Measurements from ENCODE around the gene FXYD3. TPM values are rescaled to one million over a fixed set of nuclear protein-coding genes. Genes with fewer than 3 reads are reported as not detected.

The FXYD3 gene
- total and polyA plus RNA-seq, 4 donors, result 0.32 to 0.45 TPM; not detected in 2

DNA sequence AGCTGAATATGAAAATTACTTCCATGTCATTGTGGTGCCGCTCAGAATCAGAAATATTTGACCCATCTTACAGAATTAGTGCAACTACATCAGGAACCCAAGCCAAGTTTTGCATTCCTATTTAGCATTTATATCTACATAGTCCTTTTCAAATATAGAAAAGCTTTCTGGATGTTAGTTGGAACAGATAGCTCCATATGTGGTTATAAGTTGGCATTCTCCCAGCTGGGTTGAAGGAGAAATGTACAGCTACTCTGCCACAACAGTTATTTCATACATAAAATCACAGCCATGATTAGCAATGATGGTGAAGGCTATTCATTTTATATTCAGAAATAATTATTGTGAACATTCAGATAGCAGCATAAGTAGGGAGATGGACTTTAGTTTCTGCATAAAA is 45.9 kb upstream of the FXYD3 start:
- no peaks in the 10 kb centered on the region for H3K36me3 ChIP-seq (ENCODE audit: control insufficient read depth in 4 of 4, insufficient read depth in 3 of 4, low read depth in 1 of 4, low read length in 3 of 4)
- no peak overlapping the region for H3K9ac ChIP-seq (ENCODE audit: low read depth in 1 of 2, low read length in 2 of 2)
- peaks cover 0 to 3% (median 0%) of the 10 kb centered on the region in 4 donors for H3K4me1 ChIP-seq (ENCODE audit: control insufficient read depth in 4 of 4, insufficient read depth in 4 of 4, low read length in 3 of 4)
- H3K27me3 ChIP-seq (ENCODE audit: control insufficient read depth in 4 of 4, insufficient read depth in 4 of 4, low read length in 3 of 4), result no peaks in the 10 kb centered on the region
- peaks cover 0 to 6% (median 2%) of the 10 kb centered on the region in 4 donors for H3K9me3 ChIP-seq (ENCODE audit: control insufficient read depth in 4 of 4, low read length in 3 of 4)
- H3K27ac ChIP-seq (ENCODE audit: low read depth in 1 of 2, low read length in 2 of 2), result no peak overlapping the region
- H3K4me3 ChIP-seq (ENCODE audit: low read depth in 1 of 3, low read length in 3 of 3), result no peak overlapping the region
- no peak for TF ChIP-seq SP1 (IDR thresholded peaks at IDR 0.05)
- no peak for TF ChIP-seq YY1 (IDR thresholded peaks at IDR 0.05)
- TF ChIP-seq, protein P1, sequence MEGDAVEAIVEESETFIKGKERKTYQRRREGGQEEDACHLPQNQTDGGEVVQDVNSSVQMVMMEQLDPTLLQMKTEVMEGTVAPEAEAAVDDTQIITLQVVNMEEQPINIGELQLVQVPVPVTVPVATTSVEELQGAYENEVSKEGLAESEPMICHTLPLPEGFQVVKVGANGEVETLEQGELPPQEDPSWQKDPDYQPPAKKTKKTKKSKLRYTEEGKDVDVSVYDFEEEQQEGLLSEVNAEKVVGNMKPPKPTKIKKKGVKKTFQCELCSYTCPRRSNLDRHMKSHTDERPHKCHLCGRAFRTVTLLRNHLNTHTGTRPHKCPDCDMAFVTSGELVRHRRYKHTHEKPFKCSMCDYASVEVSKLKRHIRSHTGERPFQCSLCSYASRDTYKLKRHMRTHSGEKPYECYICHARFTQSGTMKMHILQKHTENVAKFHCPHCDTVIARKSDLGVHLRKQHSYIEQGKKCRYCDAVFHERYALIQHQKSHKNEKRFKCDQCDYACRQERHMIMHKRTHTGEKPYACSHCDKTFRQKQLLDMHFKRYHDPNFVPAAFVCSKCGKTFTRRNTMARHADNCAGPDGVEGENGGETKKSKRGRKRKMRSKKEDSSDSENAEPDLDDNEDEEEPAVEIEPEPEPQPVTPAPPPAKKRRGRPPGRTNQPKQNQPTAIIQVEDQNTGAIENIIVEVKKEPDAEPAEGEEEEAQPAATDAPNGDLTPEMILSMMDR (IDR thresholded peaks at IDR 0.05; ENCODE audit: low read depth, low read length, missing input control), result no peak
- TF ChIP-seq RXRA (IDR thresholded peaks at IDR 0.05), result no peak
- TF ChIP-seq NR2F2 (IDR thresholded peaks at IDR 0.05), result no peak
- TF ChIP-seq ZBTB33 (IDR thresholded peaks at IDR 0.05), result no peak
- TF ChIP-seq JUND (IDR thresholded peaks at IDR 0.05), result no peak
- no peak for TF ChIP-seq REST (IDR thresholded peaks at IDR 0.05)
- TF ChIP-seq ATF3 (IDR thresholded peaks at IDR 0.05), result no peak
- no peak for TF ChIP-seq RAD21 (IDR thresholded peaks at IDR 0.05)
- TF ChIP-seq FOXA1 (IDR thresholded peaks at IDR 0.05), result no peak
- TF ChIP-seq, protein P2, sequence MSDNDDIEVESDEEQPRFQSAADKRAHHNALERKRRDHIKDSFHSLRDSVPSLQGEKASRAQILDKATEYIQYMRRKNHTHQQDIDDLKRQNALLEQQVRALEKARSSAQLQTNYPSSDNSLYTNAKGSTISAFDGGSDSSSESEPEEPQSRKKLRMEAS (IDR thresholded peaks at IDR 0.05), result no peak
- 88% methylated on average over 1 of the region's 1 CpG for WGBS
- DNase-seq (ENCODE audit: low spot score), result no peak

- no peak overlapping the region for H3K4me3 ChIP-seq (ENCODE audit: low read depth in 1 of 3, low read length in 3 of 3)
- H3K27me3 ChIP-seq (ENCODE audit: control insufficient read depth in 4 of 4, insufficient read depth in 4 of 4, low read length in 3 of 4), result no peaks in the 10 kb centered on the region
- no peak for DNase-seq (ENCODE audit: low spot score)
- H3K4me1 ChIP-seq (ENCODE audit: control insufficient read depth in 4 of 4, insufficient read depth in 4 of 4, low read length in 3 of 4), result peaks cover 0 to 3% (median 0%) of the 10 kb centered on the region in 4 donors
- H3K9ac ChIP-seq (ENCODE audit: low read depth in 1 of 2, low read length in 2 of 2), result no peak overlapping the region
- no peaks in the 10 kb centered on the region for H3K36me3 ChIP-seq (ENCODE audit: control insufficient read depth in 4 of 4, insufficient read depth in 3 of 4, low read depth in 1 of 4, low read length in 3 of 4)
- no peak overlapping the region for H3K27ac ChIP-seq (ENCODE audit: low read depth in 1 of 2, low read length in 2 of 2)
- H3K9me3 ChIP-seq (ENCODE audit: control insufficient read depth in 4 of 4, low read length in 3 of 4), result peaks cover 0 to 6% (median 2%) of the 10 kb centered on the region in 4 donors
- 87% methylated on average over 3 of the region's 3 CpGs for WGBS
- TF ChIP-seq RAD21 (IDR thresholded peaks at IDR 0.05) (no peak), ZBTB33 (IDR thresholded peaks at IDR 0.05) (no peak), YY1 (IDR thresholded peaks at IDR 0.05) (no peak), HNF4G (IDR thresholded peaks at IDR 0.05) (no peak), EGR1 (IDR thresholded peaks at IDR 0.05; ENCODE audit: low read depth in 2 of 2) (no peak), JUND (IDR thresholded peaks at IDR 0.05) (no peak), RXRA (IDR thresholded peaks at IDR 0.05) (no peak), FOXA2 (IDR thresholded peaks at IDR 0.05) (no peak), TAF1 (conservative IDR thresholded peaks at IDR 0.05) (no peak), FOXA1 (IDR thresholded peaks at IDR 0.05) (no peak), GABPA (IDR thresholded peaks at IDR 0.05 in 1 of 2, conservative IDR thresholded peaks at IDR 0.05 in 1 of 2) (no peak), NR2F2 (IDR thresholded peaks at IDR 0.05) (no peak), SP1 (IDR thresholded peaks at IDR 0.05) (no peak), ATF3 (IDR thresholded peaks at IDR 0.05) (no peak), HNF4A (conservative IDR thresholded peaks at IDR 0.05) (no peak)
- TF ChIP-seq, protein P1 (IDR thresholded peaks at IDR 0.05; ENCODE audit: low read depth, low read length, missing input control), result no peak
- TF ChIP-seq, protein P2 (IDR thresholded peaks at IDR 0.05), result no peak
Measured at GRCh38 chr19:35070471-35070870, 45.2 kb upstream of the FXYD3 start.

Measured in liver (tissue), 9 donors.